Astrocyte (in vitro differentiated cells and primary cell): ENCODE data around the gene CILP.

Experiments used
- CTCF ChIP-seq: IDR thresholded peaks from 2 replicates; pipeline ENCODE4 v1.5.1; 2011; ENCODE audit warnings: low read depth, mild to moderate bottlenecking, inconsistent platforms, low read length, moderate library complexity; ENCODE audit not compliant: insufficient read depth
- EZH2 ChIP-seq: IDR thresholded peaks from 2 replicates; pipeline ENCODE4 v1.6.1; 2012; ENCODE audit warnings: mild to moderate bottlenecking, low read length, inconsistent platforms; ENCODE audit not compliant: insufficient read depth

DNA sequence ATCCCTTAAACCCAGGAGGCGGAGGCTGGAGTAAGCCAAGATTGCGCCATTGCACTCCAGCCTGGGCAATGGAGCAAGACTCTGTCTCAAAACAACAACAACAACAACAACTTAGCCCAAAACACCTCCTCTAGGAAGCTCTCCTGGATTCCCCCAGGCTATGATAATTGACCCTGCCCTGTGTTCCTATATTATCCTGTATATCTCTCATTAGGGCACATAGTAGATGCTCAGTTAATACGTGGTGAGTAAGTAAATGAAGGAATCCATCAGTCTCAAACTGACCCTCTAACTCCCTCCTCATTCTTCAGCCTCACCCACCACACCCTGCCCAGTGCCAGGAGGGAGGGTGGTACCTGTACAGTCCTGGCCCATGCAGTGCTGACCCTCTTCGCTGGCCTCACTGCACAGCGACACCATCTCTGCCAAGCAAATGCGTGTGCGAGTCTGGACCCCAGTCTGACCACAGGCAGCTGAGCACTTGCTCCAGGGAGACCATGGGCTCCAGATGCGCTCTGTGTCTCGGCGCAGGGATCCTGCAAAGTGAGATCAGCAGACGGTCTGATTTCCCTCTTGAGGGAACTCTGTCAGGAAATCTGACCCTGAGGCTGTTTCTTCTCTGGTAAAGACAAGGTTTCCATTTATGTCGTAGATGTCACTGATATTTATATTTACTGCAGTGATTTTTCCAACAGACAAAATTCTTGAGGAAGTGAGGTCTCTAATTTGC, 6.2 kb downstream of the CILP start:
- TF ChIP-seq CTCF = no peak
- no peak for TF ChIP-seq EZH2
